GM12892 (cell line): Measurements from ENCODE around the gene EPHB1.

Source experiments
- DNase-seq: peaks from one replicate; pipeline ENCODE4 v3.0.0; 2011; ENCODE audit not compliant: insufficient read length
- FAIRE-seq: peaks from 2 replicates; lab custom pipeline; 2011; peaks lifted over from hg19 to GRCh38; lab: Jason Lieb, UNC
- POLR2A ChIP-seq: IDR thresholded peaks from 2 replicates; pipeline ENCODE4 v1.6.1; 2011; ENCODE audit warnings: low read depth, low read length, control low read depth
- POLR2AphosphoS5 ChIP-seq: IDR thresholded peaks from 2 replicates; pipeline ENCODE4 v1.6.1; 2011; ENCODE audit warnings: low read depth, low read length, control low read depth
- TAF1 ChIP-seq: IDR thresholded peaks from 2 replicates; pipeline ENCODE4 v1.6.1; 2011; ENCODE audit warnings: low read depth, mild to moderate bottlenecking, control low read depth, low read length, borderline replicate concordance

EPHB1 gene

DNA sequence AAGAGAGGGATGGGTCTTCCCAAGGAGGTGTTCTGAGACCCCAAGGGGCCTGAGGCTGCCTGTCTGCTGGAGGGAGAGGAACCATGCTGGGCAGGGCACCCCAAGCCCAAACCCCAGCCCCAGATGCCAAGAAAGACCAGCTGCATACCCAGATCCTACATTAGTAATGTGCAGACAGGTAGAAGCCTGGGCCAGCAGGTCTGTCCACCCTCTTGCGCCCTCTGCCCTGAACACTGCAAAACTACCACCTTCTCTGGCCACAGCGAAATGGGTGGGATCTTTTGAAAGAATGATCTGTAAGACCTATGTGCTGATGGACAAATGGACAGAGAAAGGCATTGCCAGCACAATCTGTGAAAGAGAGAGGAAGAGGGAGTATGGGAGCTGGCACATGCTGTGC is 283.2 kb downstream of the EPHB1 start:
- TF ChIP-seq TAF1 (no peak), POLR2A (no peak), POLR2AphosphoS5 (no peak)
- FAIRE-seq, result no peak
- no peak for DNase-seq

DNA sequence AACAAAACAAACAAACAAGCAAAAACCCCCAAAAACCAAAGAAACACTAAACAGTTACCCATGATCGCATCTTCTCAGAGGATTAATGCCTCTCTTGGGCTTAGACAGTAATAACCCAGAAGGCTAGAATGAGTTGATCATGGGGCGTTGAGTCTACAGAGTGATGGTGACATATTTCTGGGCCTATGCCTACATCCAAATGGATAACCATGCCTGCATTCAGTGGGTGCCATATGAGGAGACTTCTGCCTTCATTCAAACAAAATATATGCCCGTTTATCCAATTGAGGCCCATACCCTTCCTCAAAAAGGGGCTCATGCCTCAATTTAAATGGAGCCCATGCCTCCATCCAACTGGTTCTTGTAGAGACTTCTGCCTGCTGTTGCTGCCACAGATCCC is 284.0 kb downstream of the EPHB1 start:
- FAIRE-seq (no peak), DNase-seq (no peak)
- TF ChIP-seq TAF1 (no peak), POLR2A (no peak), POLR2AphosphoS5 (no peak)

DNA sequence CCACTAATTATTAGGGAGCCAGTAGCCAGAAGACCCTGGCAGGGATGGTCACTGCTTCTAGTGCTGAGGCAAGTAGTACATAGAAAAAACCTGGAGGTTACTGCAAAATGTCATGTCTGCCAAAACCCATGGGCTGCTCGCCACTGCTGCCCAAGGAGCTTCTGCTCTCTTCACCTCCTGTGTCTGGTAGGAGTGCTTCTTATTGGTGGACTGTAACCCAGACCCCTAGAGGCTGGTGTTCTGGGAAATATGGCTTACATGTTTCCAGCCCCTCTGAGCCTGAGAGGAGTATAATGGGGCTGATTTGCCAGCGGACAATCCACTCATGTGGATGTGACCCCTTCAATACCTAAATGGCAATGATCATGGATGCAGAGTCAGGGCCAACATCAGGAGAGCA is 286.4 kb downstream of the EPHB1 start:
- no peak for TF ChIP-seq TAF1
- no peak for TF ChIP-seq POLR2A
- TF ChIP-seq POLR2AphosphoS5, result no peak
- DNase-seq (no peak), FAIRE-seq (no peak)

DNA sequence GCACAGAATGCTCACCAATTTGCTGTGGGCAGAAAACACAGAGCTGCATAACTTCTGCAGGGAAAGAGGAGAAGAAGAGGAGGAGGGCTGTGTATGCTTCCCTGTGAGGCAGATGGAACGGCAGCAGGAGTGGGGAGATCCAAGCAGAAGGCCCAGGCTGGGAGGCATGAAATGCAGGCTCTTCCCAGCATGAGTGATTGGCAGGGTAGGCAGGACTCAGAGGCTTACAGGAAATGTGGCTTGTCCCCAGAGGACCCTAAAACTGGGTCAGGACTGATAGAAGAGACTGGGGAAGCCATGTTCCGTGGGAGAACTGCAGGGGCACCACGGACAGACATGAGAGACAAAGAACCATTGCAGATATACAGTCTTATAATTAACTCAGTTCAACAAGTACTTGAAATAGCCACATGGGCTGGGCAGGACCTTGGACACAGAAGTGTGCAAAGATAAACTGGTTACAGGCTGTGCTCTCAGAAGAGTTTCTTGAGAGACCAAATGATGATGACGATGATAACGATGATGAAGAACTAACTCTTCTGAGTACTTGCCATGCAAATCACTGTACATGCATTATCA is 286.9 kb downstream of the EPHB1 start:
- TF ChIP-seq POLR2AphosphoS5, result no peak
- DNase-seq, result no peak
- no peak for FAIRE-seq

DNA sequence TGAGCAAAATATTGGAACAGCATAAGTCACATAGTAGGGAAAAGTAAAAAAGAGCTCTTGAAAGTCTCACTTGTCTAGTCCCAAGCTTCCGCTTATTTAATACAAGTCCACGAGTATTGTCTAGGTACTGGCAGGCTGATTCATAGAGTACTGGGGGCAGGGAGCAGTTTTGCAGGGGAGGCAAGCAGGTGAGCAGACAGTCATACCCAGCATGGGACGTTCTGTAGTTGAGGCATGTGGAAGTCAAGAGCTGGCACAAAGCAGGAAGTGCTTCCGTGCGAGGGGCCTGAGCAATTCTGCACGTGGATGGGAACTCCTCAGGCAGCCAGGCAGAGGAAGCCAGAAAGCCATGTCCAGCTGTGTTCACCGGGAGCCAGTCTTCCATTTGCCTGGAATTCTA is 287.6 kb downstream of the EPHB1 start:
- TF ChIP-seq POLR2AphosphoS5 (no peak), POLR2A (no peak), TAF1 (no peak)
- FAIRE-seq (no peak), DNase-seq (no peak)

DNA sequence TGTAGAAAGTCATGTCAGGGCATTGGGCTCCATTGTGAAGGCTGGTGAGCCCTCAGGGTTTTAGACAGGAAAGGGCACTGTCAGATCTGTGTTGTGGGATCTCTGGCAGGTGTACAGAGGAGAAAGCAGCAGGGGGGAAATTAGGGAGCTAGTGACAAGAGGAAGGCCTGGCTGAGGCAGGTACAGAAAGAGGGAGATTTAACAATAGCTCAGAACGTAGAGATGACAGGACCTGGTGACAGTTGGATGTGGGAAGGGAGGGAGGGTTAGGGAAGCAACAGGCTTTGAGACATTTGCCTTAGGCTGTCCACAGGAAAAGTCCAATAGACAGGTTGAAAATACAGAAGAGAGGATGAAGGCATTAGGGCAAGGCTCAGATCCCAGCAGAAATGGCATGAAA is 288.1 kb downstream of the EPHB1 start:
- DNase-seq, result no peak
- FAIRE-seq, result no peak
- TF ChIP-seq TAF1, result no peak
- TF ChIP-seq POLR2A, result no peak
- no peak for TF ChIP-seq POLR2AphosphoS5

DNA sequence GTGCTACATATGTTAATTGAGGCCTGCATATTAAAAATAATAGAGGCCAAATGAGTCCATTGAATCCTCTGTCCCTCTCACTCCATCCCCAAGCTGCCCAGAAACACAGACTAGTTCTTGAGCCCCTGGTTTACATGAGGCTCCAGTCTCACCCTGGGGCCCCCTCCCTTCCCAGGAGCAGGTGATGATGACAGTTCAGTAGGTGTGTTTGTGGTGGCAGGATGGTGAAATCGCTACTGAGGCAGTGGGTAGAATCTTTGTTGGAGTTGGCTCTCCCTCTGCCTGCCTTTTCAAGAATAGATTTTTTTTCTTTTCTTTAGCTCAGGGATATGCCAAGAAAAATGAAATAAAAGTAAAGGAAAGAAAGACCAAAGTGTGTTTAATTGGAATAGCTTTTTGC is 288.7 kb downstream of the EPHB1 start:
- FAIRE-seq (no peak), DNase-seq (no peak)

DNA sequence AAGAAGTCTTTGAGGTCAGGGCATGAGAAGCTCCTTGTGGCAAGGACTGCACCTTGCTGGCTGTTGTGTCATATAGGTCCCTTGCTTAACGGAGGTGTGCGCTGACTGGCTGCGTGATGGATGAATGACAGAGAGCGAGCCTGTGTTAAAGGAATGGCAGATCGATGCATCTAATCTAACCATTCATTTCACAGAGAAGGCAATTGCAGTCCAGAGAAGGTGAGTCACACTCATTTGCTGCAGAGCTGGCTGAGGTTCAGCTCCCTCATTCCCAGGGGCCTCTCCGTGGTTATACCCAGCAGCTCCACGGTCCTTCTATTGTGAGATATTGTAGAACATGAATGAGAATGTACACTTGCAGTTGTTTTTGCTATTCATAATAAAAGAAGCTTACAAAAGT is 289.3 kb downstream of the EPHB1 start:
- DNase-seq (no peak), FAIRE-seq (no peak)
- TF ChIP-seq POLR2AphosphoS5 (no peak), TAF1 (no peak), POLR2A (no peak)

More for the DNA sequence above, 288.7 kb downstream of the EPHB1 start:
- no peak for TF ChIP-seq POLR2A
- no peak for TF ChIP-seq POLR2AphosphoS5
- no peak for TF ChIP-seq TAF1

DNA sequence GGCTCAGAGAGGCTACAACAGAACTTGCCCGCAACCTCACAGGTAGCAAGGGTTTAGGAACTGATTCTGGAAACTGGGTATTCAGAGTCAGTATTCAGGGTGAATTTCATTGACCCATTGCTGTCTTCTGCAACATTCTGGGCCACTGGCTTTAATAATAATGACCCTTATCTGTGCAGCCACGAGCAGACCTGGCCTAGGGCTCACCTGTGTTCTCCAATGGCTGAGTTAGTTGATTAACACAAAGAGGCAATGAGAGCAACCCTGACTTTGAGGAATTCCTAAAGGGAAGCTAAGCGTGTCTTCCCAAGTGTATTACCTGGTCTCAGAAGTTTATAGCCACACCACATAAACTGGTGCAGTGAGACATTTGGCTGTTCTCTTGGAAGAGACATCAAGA is 289.9 kb downstream of the EPHB1 start:
- FAIRE-seq (no peak), DNase-seq (no peak)
- TF ChIP-seq TAF1, result no peak
- TF ChIP-seq POLR2A, result no peak
- TF ChIP-seq POLR2AphosphoS5, result no peak

DNA sequence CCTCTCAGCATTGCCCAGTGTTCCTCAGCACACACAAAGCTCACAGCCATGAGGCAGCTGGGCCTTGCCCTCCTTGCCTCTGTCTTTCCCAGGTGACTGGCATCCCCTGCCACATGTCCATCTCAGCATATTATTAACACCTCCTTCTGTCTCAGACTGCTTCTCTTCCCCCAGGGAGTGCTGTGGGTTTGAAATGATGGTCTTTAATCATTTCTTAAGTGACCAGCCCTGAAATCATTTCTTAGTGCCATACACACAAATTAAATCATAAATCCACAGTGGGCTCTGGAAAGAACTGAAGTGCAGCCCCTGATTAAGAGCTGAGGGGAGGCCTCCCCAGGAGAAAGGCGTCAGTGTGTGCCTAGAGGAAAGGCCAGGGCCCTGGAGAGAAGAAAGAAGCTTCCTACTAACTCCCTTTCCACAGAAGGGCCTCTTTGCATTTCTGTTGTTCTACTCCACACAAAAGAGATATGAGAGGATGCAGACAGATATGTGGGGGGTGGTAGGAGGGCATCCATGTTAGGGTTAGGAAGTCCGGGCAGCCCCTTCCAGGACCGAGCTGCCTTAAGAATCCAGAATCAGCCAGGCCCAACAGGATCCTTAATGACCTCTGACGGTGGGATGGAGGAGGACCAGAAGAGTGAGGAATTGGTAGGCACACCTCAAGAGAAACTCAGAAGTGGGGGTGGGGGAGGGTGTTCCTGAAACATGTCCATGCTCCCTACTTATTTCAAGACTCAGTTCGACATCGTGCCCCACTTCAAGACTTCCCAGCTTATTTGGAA is 290.8 kb downstream of the EPHB1 start:
- TF ChIP-seq POLR2A (no peak), TAF1 (no peak), POLR2AphosphoS5 (no peak)
- no peak for DNase-seq
- FAIRE-seq, result no peak

DNA sequence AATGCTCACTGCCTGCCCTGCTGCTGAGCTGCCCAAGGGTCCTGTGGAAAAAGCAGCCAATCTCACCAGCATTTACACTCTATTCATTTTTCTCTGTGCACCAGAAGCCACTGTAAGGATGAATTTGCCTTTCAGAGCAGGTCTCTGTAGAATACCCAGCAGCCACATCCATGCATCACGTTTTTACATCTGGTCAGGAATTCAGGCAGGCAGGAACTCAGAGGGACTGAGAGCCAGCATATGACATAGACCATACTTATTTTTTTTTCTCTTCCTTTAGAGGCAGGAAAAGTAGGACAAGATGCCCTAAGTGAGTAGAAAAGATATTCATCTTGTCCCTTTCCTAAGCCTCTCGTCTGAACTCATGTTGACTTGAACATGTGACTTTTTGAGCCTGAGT is 292.7 kb downstream of the EPHB1 start:
- FAIRE-seq (no peak), DNase-seq (no peak)

DNA sequence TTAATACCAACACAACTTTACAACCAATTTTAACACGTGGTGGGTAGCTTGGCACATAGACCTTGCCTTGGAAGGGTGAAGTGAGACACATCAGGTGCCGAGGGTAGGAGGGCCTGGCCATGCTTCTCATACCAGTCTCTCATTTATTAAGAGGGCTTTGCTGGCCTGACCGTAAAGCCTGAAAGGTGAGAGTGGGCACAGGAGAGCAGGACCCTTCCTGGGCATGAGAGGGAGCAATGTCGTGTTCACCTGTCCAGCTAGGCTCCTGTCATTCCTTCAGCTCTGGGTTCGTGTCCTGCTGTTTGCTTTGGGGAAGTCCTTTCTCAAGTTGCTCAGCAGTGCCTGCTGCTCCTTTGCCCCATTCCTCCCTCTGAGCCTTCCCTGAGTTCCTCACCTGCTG is 294.4 kb downstream of the EPHB1 start:
- TF ChIP-seq POLR2A, result no peak
- no peak for TF ChIP-seq POLR2AphosphoS5
- no peak for TF ChIP-seq TAF1
- FAIRE-seq, result no peak
- DNase-seq, result no peak

More for the DNA sequence above, 292.7 kb downstream of the EPHB1 start:
- TF ChIP-seq POLR2A (no peak), TAF1 (no peak), POLR2AphosphoS5 (no peak)
